Measurements from ENCODE around the gene IRAK1.

DNA sequence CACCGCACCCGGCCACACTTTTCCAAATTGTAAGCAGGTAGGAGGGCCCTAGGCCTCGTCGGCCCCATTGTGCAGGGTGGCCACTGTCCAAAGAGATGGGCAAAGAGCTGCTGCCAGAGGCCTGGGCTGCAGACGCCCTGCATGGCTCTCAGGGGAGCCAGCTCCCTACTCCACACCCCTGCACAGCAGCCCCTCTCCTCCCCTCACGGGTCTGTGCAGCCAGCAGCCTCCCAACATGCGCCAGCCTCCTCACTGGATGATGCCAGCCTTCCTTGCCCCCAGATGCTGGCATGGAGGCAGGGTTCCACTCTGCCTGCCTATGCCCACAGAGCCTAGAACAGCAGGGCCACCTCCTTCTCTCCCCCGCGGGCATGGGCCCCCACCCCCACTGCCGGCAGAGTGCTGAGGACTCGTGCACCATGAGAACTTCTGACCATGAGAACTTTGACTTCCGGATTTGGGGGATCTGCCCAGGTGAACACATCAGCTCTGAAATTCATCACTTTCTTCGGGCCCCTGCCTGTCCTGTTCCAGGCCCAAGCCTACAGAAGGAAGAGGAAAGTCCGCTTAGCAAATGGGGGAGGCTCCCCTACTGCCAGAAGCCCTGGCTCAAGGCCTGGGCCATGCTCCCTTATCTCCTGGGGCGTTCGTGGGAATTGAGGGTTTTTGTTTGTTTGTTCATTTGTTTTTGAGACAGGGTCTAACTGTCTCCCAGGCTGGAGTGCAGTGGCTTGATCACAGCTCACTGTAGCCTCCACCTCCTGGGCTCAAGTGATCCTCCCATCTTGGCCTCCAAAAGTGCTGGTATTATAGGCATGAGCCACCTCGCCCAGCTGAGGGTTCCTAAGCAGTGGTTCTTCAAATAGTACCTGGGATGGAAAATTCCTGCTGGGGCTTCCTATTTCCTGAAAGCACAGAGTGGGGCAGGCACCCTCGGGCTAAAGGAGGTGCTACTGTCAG is 8.0 kb downstream of the IRAK1 start:
- TF ChIP-seq POLR2A (IDR thresholded peaks at IDR 0.05; ENCODE audit: low read depth, low read length) (no peak), POLR2AphosphoS5 (IDR thresholded peaks at IDR 0.05; ENCODE audit: low read depth, low read length) (no peak; the same call in 1 of the 2 replicates)
